Panc1 (cell line): ENCODE measurements around the gene NEO1. TPM values are rescaled to one million over a fixed set of nuclear protein-coding genes. Genes with fewer than 3 reads are reported as not detected.
A peak's percentile ranks its signal among the peaks of the same experiment; 100 is the strongest.

ENCODE experiments used
- ATAC-seq: fragments of 200-7000 bp; cut with Tn5 transposase; 2 replicates; pipeline ENCODE4 v1.9.1; 2020; ENCODE audit warnings: mild to moderate bottlenecking, moderate library complexity
- BruUV-seq: library from RNA; stranded (reverse); fragments of 400-500 nt; replicated peaks from 2 replicates; lab custom pipeline; 2021; lab: Mats Ljungman, UMichigan
- CTCF ChIA-PET: fragments of 300-600 bp; sonication (Branson Sonifier 250); formaldehyde crosslinking; loops from one replicate; lab custom pipeline; 2022; ENCODE audit warnings: antibody characterized with exemption; lab: Charles Lee
- POLR2A ChIA-PET: fragments of 300-600 bp; sonication (Branson Sonifier 250); formaldehyde crosslinking; loops from one replicate; lab custom pipeline; 2022; ENCODE audit warnings: antibody characterized with exemption; lab: Charles Lee
- DNase-seq: peaks from one replicate; pipeline ENCODE4 v3.0.0-alpha.2; 2010; ENCODE audit warnings: low read depth, low spot score
- H3K27ac ChIP-seq: 2 replicates; pipeline ENCODE4 v1.5.1; 2011; ENCODE audit warnings: mild to moderate bottlenecking, low read length, inconsistent platforms
- H3K27me3 ChIP-seq: fragments of 200-500 bp; sonication (Bioruptor generic); 2 replicates; pipeline ENCODE4 v1.6.0; 2014; ENCODE audit warnings: low read length, inconsistent platforms; ENCODE audit not compliant: control insufficient read depth, insufficient read depth
- H3K36me3 ChIP-seq: fragments of 200-500 bp; sonication (Bioruptor generic); 2 replicates; pipeline ENCODE4 v1.5.1; 2014; ENCODE audit warnings: inconsistent platforms, mild to moderate bottlenecking, low read length, moderate library complexity; ENCODE audit not compliant: control insufficient read depth, insufficient read depth
- H3K4me1 ChIP-seq: 2 replicates; pipeline ENCODE4 v1.5.1; 2011; ENCODE audit warnings: inconsistent platforms, mild to moderate bottlenecking, low read length, moderate library complexity; ENCODE audit not compliant: control insufficient read depth, insufficient read depth
- H3K4me3 ChIP-seq, 2 experiments: 2 replicates each; pipeline ENCODE4 v1.5.1; 2011 to 2012; ENCODE audit warnings: low read depth in 2 of 2, low read length in 2 of 2, mild to moderate bottlenecking in 2 of 2, inconsistent platforms in 1 of 2, moderate library complexity in 1 of 2
- H3K9me3 ChIP-seq: fragments of 200-500 bp; sonication (Bioruptor generic); 2 replicates; pipeline ENCODE4 v1.5.1; 2014; ENCODE audit warnings: low read depth, mild to moderate bottlenecking, inconsistent platforms, low read length, moderate library complexity; ENCODE audit not compliant: control insufficient read depth, insufficient read depth
- POLR2AphosphoS5 ChIP-seq: IDR thresholded peaks from 2 replicates; pipeline ENCODE4 v1.6.1; 2012; ENCODE audit warnings: mild to moderate bottlenecking, low read depth, low read length, moderate library complexity
- SIN3A ChIP-seq: IDR thresholded peaks from 2 replicates; pipeline ENCODE4 v1.6.1; 2012; ENCODE audit warnings: low read depth, mild to moderate bottlenecking, low read length, moderate library complexity, borderline replicate concordance; ENCODE audit not compliant: insufficient read depth
- TCF7L2 ChIP-seq: IDR thresholded peaks from 2 replicates; pipeline ENCODE4 v1.6.1; 2011; ENCODE audit warnings: mild to moderate bottlenecking, low read depth, low read length, inconsistent platforms
- in situ Hi-C: cut with HindIII; loops from 2 replicates; pipeline ENCODE4 v1.10.0; 2016; ENCODE audit warnings: low sequenced_read_pairs, low pct_unique_long_range_greater_than_20kb
- intact Hi-C: fragments of 100-400 bp; cut with micrococcal nuclease; formaldehyde crosslinking; loops from one replicate; pipeline ENCODE4 v1.10.0; 2022; ENCODE audit not compliant: unreplicated experiment
- total RNA-seq: library from RNA; stranded (reverse); gene quantifications from one replicate; pipeline ENCODE4 v1.2.1, GENCODE V29; 2021; ENCODE audit not compliant: unreplicated experiment
- TF ChIP-seq, protein P1 (sequence below): fragments of 450-650 bp; IDR thresholded peaks from 2 replicates; pipeline ENCODE4 v1.5.1; 2017; ENCODE audit warnings: mild to moderate bottlenecking
- TF ChIP-seq, protein P2 (sequence below), 2 experiments: IDR thresholded peaks; 2 replicates each; pipeline ENCODE4 v1.6.1; 2011 to 2012; ENCODE audit warnings: low read depth in 2 of 2, control low read depth in 1 of 2, low read length in 1 of 2, mild to moderate bottlenecking in 1 of 2, moderate library complexity in 1 of 2; ENCODE audit not compliant: insufficient read depth in 1 of 2

Gene NEO1
- total RNA-seq, 1 experiment from 2014 or later = 7.5 TPM

DNA sequence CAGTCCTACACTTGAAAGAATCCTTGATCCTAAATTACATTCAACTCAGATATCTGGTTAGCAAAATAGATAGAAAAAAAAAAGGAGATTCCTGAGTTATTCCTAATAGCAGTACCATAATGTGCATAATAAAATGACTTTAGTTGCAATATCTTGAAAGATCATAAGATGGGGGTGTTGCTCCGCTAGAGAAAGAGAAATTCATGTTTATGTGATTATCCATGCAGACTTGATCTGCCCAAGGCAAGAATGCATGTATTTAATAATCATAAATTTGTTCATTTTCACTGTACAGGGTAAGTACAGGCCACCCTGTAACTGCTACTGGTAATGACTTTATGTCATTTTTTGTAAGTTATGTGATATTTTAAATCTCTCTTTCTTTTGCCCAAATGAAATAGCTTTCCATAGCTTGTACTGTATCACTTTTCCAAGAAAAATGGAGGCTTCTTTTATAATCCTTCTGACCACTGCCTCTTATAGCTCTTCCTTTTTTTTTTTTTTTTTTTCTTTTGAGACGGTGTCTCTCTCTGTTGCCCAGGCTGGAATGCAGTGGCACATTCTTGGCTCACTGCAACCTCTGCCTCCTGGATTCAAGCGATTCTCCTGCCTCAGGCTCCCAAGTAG lies 231.9 kb downstream of the NEO1 start:
- H3K4me1 ChIP-seq = no peaks in the 10 kb centered on the region
- ChIA-PET CTCF (interaction anchor here (0.6 to 0.8 kb wide), 3 partner anchors 276 to 485 kb away, joined by 3 to 6 read pairs (median 5); no protein-coding TSS in a partner anchor), POLR2A (no interaction called here)
- no peak overlapping the region for H3K27ac ChIP-seq
- H3K36me3 ChIP-seq = no peaks in the 10 kb centered on the region
- no peaks in the 10 kb centered on the region; the same call in 1 of the 2 replicates for H3K27me3 ChIP-seq
- intact Hi-C loops (no loop called here), in situ Hi-C loops (no loop called here)
- H3K4me3 ChIP-seq = no peak overlapping the region
- no TSS peak for BruUV-seq
- H3K9me3 ChIP-seq = no peaks in the 10 kb centered on the region
- DNase-seq = no peak
- peak; percentile 65; the same call in 1 of the 2 replicates for ATAC-seq
- TF ChIP-seq, protein P1, sequence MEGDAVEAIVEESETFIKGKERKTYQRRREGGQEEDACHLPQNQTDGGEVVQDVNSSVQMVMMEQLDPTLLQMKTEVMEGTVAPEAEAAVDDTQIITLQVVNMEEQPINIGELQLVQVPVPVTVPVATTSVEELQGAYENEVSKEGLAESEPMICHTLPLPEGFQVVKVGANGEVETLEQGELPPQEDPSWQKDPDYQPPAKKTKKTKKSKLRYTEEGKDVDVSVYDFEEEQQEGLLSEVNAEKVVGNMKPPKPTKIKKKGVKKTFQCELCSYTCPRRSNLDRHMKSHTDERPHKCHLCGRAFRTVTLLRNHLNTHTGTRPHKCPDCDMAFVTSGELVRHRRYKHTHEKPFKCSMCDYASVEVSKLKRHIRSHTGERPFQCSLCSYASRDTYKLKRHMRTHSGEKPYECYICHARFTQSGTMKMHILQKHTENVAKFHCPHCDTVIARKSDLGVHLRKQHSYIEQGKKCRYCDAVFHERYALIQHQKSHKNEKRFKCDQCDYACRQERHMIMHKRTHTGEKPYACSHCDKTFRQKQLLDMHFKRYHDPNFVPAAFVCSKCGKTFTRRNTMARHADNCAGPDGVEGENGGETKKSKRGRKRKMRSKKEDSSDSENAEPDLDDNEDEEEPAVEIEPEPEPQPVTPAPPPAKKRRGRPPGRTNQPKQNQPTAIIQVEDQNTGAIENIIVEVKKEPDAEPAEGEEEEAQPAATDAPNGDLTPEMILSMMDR = peak; percentile 59; the same call in 1 of the 2 replicates
- no peak for TF ChIP-seq SIN3A

DNA sequence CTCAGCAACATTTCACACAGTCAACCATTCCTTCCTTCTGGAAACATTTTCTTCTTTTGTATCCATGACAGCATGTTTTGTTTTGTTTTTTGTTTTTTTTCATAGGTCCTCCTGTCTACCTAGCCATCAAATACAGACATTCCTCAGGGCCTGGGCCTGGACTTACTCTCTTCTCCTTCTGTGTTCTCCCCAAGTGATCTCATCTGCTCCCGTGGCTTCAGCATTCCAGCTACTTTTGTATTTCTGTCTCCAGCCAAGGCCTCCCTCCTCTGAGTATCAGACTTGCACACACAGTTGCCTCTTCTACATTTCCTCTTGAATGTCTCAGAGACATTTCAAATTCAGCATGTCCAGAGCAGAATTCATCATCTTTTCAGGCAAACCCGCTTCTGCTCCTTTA lies 234.0 kb downstream of the NEO1 start:
- H3K4me1 ChIP-seq = no peaks in the 10 kb centered on the region
- DNase-seq (no peak), ATAC-seq (no peak)
- H3K9me3 ChIP-seq = no peaks in the 10 kb centered on the region
- in situ Hi-C loops = no loop called here
- CTCF ChIA-PET = no interaction called here
- intact Hi-C loops = no loop called here
- no TSS peak for BruUV-seq
- POLR2A ChIA-PET = no interaction called here
- H3K4me3 ChIP-seq = no peak overlapping the region
- TF ChIP-seq, protein P2, sequence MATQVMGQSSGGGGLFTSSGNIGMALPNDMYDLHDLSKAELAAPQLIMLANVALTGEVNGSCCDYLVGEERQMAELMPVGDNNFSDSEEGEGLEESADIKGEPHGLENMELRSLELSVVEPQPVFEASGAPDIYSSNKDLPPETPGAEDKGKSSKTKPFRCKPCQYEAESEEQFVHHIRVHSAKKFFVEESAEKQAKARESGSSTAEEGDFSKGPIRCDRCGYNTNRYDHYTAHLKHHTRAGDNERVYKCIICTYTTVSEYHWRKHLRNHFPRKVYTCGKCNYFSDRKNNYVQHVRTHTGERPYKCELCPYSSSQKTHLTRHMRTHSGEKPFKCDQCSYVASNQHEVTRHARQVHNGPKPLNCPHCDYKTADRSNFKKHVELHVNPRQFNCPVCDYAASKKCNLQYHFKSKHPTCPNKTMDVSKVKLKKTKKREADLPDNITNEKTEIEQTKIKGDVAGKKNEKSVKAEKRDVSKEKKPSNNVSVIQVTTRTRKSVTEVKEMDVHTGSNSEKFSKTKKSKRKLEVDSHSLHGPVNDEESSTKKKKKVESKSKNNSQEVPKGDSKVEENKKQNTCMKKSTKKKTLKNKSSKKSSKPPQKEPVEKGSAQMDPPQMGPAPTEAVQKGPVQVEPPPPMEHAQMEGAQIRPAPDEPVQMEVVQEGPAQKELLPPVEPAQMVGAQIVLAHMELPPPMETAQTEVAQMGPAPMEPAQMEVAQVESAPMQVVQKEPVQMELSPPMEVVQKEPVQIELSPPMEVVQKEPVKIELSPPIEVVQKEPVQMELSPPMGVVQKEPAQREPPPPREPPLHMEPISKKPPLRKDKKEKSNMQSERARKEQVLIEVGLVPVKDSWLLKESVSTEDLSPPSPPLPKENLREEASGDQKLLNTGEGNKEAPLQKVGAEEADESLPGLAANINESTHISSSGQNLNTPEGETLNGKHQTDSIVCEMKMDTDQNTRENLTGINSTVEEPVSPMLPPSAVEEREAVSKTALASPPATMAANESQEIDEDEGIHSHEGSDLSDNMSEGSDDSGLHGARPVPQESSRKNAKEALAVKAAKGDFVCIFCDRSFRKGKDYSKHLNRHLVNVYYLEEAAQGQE (IDR thresholded peaks at IDR 0.05; ENCODE audit: insufficient read depth in 1 of 2, low read depth in 2 of 2, low read length in 1 of 2) = no peak
- no peak for TF ChIP-seq SIN3A
- TF ChIP-seq POLR2AphosphoS5 = no peak
- TF ChIP-seq TCF7L2 = no peak
- TF ChIP-seq, protein P1 = no peak
- no peaks in the 10 kb centered on the region for H3K36me3 ChIP-seq
- H3K27me3 ChIP-seq = peaks cover 2% of the 10 kb centered on the region; the same call in 1 of the 2 replicates
- H3K27ac ChIP-seq = no peak overlapping the region
